ENCODE measurements around the gene SENP7.

Gene SENP7

GRCh38 chr3:101383156-101383575, 129.8 kb downstream of the SENP7 start:
- Histone ChIP-seq H3K9me3 (ENCODE audit: low read length) (0 out of 2 replicates have a peak, but pooled peaks cover 3% of the 10 kb centered on the region), H3K9me2 (ENCODE audit: low read depth, low read length) (no peaks in the 10 kb centered on the region), H3K4me1 (ENCODE audit: insufficient read depth, low read length, severe bottlenecking) (peaks cover 4% of the 10 kb centered on the region), H3K36me3 (ENCODE audit: insufficient read depth, low read length) (peaks cover 8% of the 10 kb centered on the region; the same call in 1 of the 2 replicates), H3K27me3 (ENCODE audit: insufficient read depth, low read length) (no peaks in the 10 kb centered on the region), H3K4me3 (ENCODE audit: low read depth, low read length, poor library complexity, severe bottlenecking) (no peak overlapping the region), H3K79me2 (ENCODE audit: insufficient read depth, low read length) (no peaks in the 10 kb centered on the region), H3F3A (ENCODE audit: insufficient read depth, low read length) (0 out of 2 replicates have a peak, but pooled peaks cover 5% of the 10 kb centered on the region), H3K4me2 (ENCODE audit: low read length) (no peak overlapping the region), H3K9ac (ENCODE audit: low read length) (no peak overlapping the region), H3K27ac (ENCODE audit: low read depth, low read length, poor library complexity, severe bottlenecking) (no peak overlapping the region), H2AFZ (ENCODE audit: low read length) (no peak overlapping the region), H4K20me1 (ENCODE audit: insufficient read depth, low read length) (no peaks in the 10 kb centered on the region)
- no peak for TF ChIP-seq CTCF (IDR thresholded peaks at IDR 0.05; ENCODE audit: low read length)

- no peaks in the 10 kb centered on the region for H3K27me3 ChIP-seq (ENCODE audit: insufficient read depth, low read length)
- peaks cover 8% of the 10 kb centered on the region; the same call in 1 of the 2 replicates for H3K36me3 ChIP-seq (ENCODE audit: insufficient read depth, low read length)
- H4K20me1 ChIP-seq (ENCODE audit: insufficient read depth, low read length) = no peaks in the 10 kb centered on the region
- H2AFZ ChIP-seq (ENCODE audit: low read length) = no peak overlapping the region
- H3K9me2 ChIP-seq (ENCODE audit: low read depth, low read length) = no peaks in the 10 kb centered on the region
- no peak overlapping the region for H3K27ac ChIP-seq (ENCODE audit: low read depth, low read length, poor library complexity, severe bottlenecking)
- H3K4me1 ChIP-seq (ENCODE audit: insufficient read depth, low read length, severe bottlenecking) = peaks cover 4% of the 10 kb centered on the region
- TF ChIP-seq CTCF (IDR thresholded peaks at IDR 0.05; ENCODE audit: low read length) (peak; percentile 54), EZH2 (IDR thresholded peaks at IDR 0.05; ENCODE audit: borderline replicate concordance, low read length) (no peak)
- no peaks in the 10 kb centered on the region for H3K79me2 ChIP-seq (ENCODE audit: insufficient read depth, low read length)
- 0 out of 2 replicates have a peak, but pooled peaks cover 3% of the 10 kb centered on the region for H3K9me3 ChIP-seq (ENCODE audit: low read length)
- no peak overlapping the region for H3K9ac ChIP-seq (ENCODE audit: low read length)
- no peak overlapping the region for H3K4me2 ChIP-seq (ENCODE audit: low read length)
- H3F3A ChIP-seq (ENCODE audit: insufficient read depth, low read length) = 0 out of 2 replicates have a peak, but pooled peaks cover 5% of the 10 kb centered on the region
- no peak overlapping the region for H3K4me3 ChIP-seq (ENCODE audit: low read depth, low read length, poor library complexity, severe bottlenecking)
Observed at GRCh38 chr3:101381809-101382208, 131.2 kb downstream of the SENP7 start.

- Histone ChIP-seq H3K9ac (ENCODE audit: low read length) (no peak overlapping the region), H3K4me1 (ENCODE audit: insufficient read depth, low read length, severe bottlenecking) (peaks cover 4% of the 10 kb centered on the region), H3K4me3 (ENCODE audit: low read depth, low read length, poor library complexity, severe bottlenecking) (no peak overlapping the region), H3K79me2 (ENCODE audit: insufficient read depth, low read length) (no peaks in the 10 kb centered on the region), H2AFZ (ENCODE audit: low read length) (no peak overlapping the region), H3K36me3 (ENCODE audit: insufficient read depth, low read length) (peaks cover 8% of the 10 kb centered on the region; the same call in 1 of the 2 replicates), H3K9me2 (ENCODE audit: low read depth, low read length) (no peaks in the 10 kb centered on the region), H3K4me2 (ENCODE audit: low read length) (peak overlapping the region; percentile 23; the same call in 1 of the 2 replicates), H4K20me1 (ENCODE audit: insufficient read depth, low read length) (no peaks in the 10 kb centered on the region), H3K27ac (ENCODE audit: low read depth, low read length, poor library complexity, severe bottlenecking) (no peak overlapping the region), H3K27me3 (ENCODE audit: insufficient read depth, low read length) (no peaks in the 10 kb centered on the region), H3K9me3 (ENCODE audit: low read length) (0 out of 2 replicates have a peak, but pooled peaks cover 3% of the 10 kb centered on the region), H3F3A (ENCODE audit: insufficient read depth, low read length) (0 out of 2 replicates have a peak, but pooled peaks cover 5% of the 10 kb centered on the region)
- TF ChIP-seq CTCF (IDR thresholded peaks at IDR 0.05; ENCODE audit: low read length) (no peak), EZH2 (IDR thresholded peaks at IDR 0.05; ENCODE audit: borderline replicate concordance, low read length) (no peak)
Observed at GRCh38 chr3:101379658-101380376, 133.2 kb downstream of the SENP7 start.
